Activated CD4-positive, CD25-positive, alpha-beta regulatory T cell treated with anti-CD3 and anti-CD28 coated beads, Interleukin-2, amount 50 U/mL, for 16 hours (primary cell): Measurements from ENCODE around the gene ASTN2.

Experiments used
- DNase-seq: peaks from one replicate; pipeline ENCODE4 v3.0.0-alpha.2; 2020; ENCODE audit warnings: low read depth, low spot score

The ASTN2 gene

DNA sequence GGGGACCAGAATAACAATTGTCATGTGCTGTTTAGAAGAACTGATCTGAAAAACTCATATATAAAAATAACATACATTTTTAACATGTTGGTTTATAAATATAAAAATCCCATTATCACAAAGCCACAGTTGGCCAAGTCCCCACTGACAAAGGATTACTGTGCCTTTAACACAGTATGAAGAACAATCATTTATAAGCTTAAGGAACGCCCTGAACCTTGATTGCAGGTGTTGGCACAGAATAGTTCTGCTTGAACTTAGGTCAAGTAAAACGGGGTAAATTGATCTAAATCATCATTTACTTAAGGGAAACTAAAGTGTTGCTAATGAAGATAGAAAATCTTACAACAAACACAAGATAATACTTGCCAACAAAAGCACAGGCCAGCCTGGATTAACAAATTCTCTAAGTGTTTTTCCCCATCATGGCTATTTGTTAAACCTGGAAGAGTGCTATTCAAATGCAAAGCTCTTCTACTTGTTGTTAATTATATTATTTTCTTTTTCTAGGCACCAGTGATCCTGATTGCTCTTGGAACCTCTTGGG is 46.1 kb downstream of the ASTN2 start:
- DNase-seq = no peak

DNA sequence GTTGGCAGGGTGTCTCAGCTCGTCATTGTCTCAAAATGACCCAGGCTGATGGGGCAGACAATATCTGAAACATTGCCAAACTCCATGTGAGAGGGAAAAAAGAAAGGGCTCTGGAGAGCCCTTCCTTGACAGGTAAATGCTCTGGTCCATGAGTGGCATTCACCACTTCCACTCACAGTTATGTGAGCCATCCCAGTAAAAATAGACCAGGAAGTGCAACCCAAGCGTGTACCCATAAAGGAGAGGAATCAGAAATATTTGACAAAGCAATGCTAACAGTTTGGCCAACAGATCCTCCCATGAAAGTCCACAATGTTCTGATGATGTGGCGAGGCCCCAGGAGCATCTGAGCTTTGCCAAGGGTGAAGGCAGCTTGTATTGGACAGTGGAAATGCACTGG is 49.4 kb downstream of the ASTN2 start:
- no peak for DNase-seq

DNA sequence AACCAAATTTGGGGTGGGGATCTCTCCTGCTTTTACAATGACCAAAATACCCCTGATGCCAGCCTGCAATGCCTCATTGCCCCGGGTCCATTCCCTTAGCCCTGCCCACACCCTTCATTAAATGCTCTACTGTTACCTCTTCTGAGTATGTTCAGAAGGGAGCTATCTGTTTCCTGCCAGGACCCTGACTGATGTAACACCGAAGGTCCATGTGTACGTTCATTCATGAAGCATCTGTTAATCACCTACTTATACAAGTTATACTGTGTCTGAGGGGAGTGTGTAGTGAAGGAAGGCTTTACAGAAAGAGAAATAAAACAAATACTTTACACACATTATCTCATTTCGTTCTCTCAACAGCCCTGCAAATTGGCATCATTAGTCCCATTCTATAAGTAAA is 51.9 kb downstream of the ASTN2 start:
- DNase-seq = no peak

DNA sequence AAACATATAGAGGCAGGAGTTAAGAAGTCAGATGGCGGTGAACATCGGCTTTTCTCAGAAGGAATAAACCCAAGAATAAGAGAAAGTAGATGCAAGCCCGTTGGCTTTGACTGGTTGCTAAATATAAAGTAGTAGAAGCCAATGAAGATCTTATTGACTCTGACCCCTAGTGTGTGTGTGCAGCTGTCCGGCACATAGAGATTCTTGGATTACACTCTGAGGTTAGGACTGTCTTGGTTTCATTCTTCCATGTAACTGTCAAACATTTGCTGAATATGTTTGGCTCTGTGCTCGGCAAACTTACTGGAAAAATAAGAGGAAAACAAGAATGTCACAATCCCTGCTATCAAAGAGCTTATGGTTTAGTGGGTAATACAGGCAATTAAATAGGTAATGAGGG is 54.9 kb downstream of the ASTN2 start:
- no peak for DNase-seq

DNA sequence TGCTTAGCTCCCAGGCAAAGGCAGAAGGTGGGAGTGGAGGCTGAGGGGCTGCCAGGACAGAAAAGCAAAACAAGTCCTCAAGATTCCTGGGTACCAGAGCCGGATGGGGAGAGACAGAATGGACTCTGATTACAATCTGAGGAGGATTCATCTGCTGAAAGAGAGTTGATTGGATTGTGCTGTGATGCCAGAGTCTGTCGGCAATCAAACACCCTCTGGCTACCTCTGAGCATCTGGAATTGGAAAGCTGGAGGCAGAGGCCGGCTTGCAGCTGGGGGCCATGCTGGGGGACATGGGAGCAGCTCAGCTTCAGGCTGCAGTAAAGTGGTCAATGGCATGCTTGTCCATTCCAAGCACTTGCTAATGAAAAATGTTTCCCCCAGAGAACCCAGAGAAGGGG is 59.3 kb downstream of the ASTN2 start:
- no peak for DNase-seq

DNA sequence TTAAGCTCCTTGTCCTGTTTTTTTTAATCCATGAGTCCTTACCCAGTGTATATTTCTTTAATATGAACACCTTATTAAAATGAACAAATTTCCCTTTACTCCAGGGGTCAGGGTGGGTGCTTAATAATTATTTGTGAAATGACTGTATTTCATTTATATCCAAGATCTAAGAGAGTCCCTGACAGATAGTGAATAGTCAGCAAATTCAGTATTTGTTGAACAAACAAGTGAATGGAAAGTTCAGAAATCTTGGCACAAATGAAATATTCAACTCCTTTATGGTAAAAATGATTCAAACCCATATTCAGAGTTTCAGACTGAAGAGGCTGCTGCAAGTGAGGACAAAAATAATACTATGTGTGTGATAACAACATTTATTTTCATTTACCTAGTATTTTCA is 59.9 kb downstream of the ASTN2 start:
- DNase-seq = no peak

DNA sequence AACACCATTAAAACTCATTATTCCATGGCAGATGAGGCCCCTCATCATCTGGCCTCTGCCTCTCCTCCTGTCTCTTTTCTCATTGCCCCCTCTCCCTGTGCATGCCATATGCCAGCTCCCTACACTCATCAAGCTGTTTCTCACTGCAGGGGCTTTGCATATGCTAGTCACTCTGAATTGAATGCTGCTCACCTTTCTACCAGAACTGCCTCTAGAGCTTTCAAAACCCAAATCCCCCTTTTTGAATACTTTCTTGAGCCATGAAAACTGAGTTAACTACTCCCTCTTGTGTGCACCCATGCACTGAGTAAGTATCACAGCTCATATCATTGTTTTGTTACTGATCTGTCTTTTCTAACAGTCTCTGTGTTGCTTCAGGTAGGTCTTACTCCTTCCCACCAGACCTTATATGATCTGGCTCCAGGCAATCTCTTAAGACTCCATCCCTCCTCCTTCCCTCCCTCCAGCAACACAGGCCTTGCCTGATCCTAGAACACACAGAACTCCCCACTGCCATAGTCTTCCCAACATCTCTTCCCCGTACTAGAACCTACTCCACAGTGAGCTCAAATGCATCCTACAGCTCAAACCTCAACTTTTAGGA is 60.5 kb downstream of the ASTN2 start:
- no peak for DNase-seq

DNA sequence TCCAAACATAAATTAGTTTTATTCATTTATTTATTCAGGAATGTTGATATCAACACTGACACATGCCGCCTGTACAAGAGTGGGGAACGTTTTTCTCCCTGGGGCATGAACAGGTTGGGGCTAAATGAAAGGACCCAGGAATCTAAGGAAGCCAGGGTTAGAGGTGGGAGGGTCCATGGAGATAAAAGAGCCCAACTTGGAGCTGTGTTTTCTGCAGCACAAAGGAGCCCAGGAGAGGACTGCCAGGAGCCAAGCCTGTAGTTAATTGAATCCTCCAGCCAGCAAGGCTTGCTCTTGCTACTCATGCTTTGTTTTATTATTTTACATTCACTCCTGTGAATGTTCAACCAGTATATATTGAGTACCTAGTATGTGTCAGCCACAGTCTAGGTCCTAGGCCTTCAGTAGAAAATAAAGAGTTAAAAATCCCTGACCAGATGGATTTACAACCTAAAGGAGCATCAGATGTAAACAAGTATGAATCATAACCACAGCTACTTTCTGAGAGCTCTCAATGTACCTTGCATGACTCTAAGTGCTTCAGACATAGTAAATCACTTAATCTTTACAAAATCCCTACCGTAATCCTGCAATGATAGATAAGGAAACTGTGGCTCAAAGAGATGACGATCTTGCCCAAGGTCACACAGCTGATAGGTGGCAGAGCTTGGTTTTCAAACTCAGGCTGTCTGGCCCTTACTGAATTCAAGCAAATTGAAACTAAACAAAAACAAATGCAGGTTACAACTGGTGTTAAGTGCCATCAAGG is 69.8 kb downstream of the ASTN2 start:
- DNase-seq = no peak

DNA sequence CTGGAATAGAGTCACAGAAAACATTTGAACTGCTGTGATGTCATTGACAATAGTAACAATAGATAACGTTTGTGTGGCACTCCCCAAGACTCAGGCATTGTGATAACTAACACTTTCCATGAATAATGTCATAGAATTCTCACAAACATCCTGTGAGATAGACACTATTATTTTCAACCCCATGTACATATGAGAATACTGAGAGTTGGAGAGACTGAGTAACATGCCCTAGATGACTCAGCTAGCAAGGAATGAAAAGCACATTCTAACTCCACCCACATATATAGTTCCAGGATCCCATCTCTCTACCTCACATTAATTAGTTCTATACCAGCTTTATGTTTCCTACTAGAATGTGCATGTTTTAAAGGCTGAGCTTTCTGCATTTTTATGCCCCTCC is 71.4 kb downstream of the ASTN2 start:
- DNase-seq = no peak

DNA sequence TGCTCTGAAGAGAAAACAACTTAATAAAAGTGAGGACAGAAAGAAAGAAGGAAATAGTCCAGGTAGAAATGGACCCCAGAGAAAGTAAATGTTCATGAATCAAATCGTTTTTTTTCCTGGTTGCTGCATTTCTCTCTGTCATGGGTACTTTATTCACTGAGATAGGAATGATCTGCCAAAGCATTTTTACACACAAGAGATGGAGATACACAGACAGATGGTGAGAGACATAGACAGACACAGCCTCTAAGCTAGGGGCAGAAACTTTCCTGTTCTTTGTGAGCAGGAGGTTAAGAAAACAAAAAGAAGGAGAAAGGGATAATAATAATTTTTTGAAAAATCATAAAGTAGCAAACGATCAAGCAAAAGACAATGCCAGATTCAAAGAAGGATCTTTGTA is 73.7 kb downstream of the ASTN2 start:
- DNase-seq = no peak

DNA sequence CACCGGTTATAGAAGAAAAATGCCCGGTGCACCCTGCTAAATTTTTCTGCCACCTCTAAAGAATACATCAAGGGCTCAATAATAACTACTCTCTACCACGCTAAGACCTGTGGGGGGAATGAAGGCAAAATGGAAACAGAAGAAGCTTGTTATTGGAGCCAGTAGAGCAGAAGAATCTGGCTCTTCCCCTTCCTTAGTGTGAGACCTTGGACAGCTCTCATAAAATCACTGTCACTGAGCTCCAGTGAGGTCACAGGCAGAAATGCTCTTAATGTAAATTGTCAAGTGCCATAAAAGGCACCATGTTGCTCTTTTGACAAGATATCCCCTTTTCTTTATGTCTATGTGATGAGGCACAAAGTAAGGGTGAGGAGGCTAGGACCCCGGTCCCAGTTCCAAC is 74.4 kb downstream of the ASTN2 start:
- DNase-seq = no peak

DNA sequence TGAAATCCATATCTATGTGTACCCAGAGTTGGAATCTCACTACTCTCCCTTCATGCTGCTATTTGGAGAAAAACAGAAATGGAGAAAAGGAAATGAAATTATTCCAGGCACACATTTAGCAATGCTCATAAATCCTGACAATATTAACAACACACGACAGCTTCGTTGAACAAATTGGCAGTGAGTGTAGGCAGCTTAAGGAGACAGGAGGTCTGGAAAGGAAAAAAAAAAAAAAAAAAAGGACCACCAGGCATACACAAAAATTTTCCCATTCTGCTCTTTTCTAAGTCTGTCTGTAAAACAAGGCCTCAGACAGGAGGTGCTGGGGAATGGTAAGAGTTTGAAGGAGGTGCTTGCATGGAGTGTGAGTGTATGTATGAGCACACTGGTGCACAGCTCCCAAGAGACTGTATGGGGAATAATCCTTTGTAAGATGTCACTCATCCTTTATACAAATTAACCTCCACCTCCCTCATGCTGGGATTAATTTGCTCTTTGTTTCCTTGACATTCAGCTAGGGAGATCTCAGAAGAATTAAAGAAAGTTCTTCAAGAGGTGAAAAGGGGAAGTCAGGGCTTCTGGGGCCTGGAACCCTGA is 78.9 kb downstream of the ASTN2 start:
- no peak for DNase-seq

DNA sequence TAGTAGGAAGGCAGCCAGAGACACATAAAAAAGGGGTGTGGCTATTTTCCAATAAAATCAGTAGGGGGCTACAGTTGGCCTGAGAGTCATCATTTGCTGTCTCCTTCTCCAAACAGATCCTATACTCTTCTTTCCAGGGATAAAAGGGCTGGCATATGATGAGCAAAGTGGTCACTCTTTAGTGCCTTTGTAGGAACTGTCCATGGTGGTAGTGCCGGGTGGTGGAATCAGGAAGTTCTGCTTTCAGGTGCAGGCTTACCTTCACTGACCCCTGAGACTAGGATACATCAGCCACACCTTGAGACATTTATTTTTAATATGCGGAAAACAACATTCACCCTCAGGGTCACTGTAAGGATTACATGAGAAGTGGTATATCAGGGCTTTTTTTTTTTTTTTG is 80.8 kb downstream of the ASTN2 start:
- DNase-seq = no peak

DNA sequence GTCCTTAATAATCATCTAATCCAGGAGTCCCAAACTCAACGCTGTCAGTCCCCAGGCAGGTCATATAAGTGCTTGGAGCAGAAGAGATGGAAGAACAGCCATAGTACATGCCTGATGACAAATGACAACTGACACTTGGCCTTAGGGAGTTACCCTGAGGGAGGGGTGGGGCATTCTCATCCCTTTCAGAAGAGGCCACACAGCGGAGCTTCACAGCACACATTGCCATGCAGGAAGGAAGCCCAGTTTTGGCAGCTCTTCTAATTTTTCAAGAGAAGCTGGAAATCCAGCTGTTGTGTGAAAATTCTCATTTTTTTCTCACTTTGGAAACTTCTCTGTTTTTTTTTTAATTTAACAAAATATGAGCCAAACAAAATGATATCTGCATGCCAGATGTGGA is 89.0 kb downstream of the ASTN2 start:
- DNase-seq = no peak

DNA sequence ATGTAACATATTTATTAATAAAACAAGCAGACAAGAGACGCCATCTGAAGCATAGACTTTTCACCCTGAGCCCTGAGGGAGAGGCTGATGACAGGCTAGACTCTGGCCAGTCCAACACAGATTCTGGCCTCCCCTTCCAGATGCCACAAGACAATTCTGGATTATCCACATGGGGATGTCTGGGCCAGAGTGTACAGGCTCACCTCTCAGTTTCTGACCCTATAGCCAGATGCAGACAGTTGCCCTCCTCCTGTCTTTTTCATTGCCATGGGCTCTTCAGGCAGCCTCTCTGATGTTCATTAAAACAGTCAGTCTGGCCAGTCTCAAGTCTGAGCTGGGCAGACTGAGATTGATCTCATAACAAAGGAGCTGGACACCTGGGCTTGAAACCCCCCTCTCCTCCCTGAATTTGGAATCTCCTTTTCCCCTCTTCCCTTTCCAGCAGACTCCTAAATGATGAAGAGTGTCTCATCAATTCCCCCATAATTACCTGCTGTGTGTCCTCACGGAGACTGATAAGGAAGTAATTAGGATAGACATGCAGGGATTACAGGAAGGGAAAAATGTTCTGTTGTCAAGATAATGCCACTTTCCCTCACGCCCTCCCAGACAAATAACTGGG is 89.6 kb downstream of the ASTN2 start:
- no peak for DNase-seq

DNA sequence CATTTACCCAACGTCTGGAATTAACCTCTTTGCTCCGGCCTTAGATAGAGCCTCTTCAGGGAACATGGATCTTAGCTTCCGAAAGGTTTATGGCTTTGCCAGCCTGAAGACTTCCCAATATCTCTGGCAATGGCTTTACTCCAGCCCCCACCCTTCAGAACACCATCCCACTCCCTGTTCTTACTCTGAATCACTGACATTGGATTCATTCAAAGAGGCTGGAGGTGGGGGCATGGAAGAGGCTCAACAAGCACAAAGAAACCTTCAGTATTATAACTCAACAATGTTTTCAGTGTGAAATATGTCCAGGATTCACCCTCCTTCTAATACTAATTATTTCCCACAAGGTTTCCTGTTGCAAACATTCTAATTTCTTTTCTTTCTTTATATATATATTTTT is 91.5 kb downstream of the ASTN2 start:
- DNase-seq = no peak

DNA sequence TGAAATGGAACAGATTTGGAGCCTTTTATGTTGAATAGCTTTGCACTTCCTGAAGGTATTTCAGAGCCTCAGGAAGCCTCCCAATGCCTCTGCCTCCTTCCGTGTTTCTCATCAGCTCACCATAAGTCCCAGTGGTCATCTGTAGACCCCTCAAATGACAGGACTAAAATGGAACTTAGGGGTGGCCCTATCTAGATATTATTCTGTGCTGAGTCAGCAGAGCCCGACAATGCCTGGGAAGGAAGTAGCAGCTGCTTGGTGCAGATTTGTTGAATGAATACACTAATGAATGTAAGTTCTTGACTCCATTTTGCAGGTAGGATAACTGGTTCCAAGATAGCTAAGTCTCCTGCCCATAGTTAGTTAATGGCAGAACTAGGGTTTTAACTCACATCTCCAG is 97.7 kb downstream of the ASTN2 start:
- no peak for DNase-seq

DNA sequence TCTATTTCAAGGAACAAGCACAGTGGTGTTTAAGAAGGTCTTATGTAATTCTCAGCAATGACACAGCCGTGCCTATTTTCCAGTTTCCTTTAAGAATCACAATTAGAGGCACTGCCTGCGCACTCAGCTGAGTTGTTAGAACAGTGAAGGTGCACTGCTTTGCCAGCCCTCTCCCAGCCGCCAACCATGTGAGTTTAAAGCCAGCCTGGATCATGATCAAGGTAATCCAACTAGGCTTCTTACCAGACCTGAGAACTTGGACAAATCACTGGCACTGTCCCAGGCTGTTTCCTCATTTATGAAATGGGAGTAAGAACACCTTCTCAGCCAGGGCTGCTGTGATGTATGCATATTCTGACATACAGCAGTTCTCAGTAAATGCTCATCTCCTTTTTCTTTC is 99.6 kb downstream of the ASTN2 start:
- DNase-seq = no peak

DNA sequence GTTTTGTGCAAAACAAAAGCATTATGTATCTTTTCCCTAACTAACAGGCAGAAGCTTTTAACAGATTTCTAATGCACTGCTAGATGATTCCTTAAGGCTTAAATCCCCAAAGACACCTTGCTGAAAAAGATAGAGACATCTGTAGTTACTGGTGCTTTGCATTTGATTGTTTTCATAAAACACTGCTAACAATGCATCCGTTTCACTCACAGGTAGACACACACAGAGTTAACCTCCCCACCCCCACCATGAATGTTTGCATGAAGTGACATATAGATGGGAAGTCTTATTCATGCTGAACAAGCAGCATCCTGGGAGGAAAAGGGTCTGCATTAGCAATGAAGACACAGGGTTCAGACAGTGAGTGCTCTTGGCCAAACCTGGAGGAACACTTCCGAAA is 100.9 kb downstream of the ASTN2 start:
- DNase-seq = no peak

DNA sequence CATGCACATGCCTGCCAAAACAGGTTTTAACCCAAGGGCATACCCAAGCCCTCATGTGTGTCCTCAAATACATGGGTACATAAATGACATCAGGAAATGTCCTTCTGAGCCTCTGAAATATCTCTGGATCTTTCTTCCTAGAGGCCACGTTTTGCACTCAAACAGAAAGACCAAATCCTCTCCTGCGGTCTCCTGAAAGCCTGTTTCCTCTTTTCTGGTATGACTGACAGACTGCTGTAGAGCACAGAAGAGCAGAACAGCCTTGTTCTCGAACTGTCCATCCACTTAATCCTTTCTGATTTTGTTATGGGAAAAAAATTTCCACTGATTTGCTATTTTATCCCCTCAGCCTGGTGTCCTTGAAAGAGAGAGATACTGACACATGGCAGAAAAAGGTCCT is 107.2 kb downstream of the ASTN2 start:
- DNase-seq = no peak

DNA sequence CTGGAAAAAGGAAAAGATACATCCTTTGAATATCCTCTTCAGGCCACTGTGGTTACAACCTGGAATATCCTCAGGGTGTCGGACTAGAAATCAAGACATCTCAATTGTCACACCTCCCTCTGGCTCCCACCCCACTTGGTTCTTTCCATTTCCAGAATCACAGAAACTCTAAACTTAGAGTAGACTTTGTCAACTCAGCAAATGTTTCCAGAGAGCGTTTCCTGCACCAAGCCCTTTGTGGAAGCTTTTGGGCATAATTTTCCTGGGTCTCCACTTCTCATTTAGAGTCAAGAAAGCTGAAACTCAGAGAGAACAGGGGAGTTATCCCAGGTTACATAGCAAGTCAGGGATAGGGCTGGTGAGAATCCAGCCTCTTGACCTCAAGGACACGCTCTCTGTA is 108.8 kb downstream of the ASTN2 start:
- no peak for DNase-seq

DNA sequence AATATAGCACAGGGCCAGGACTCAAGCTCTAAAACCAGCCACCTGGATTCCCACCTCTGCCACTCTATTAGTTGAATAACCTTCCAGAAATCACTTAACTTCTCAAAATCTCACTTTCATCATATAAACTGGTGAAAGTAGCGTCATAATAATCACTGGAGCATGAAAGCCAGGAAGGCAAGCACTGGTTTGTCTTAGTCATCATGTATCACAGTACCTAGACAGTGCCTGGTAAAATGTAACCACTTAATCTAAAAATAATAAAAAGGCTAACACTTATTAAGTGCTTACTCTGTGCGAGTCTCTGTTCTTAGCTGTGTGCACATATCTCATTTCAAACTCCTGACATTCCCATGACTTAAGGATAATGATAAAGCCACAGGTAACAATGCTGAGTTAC is 109.4 kb downstream of the ASTN2 start:
- no peak for DNase-seq

DNA sequence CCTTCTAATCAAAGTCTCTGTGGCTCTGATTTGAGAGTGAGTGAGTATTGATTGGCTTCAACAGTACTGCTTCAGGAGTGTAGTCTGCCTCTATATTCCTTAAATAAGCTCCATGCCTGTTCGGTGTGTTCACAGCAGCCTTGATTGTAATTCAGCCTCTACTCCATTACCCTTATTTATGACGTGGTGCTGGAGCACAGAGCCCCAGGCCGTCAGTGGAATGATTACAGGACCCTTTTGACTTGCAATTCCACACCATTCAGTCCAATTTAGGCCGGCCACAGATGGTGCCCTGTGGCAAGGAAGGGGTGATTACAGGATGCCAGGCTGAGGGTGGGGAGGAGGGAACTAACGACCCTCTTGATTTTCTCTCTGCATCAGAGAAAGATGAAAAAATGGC is 110.3 kb downstream of the ASTN2 start:
- DNase-seq = no peak
